ENCODE measurements around the gene NAV3.

DNA sequence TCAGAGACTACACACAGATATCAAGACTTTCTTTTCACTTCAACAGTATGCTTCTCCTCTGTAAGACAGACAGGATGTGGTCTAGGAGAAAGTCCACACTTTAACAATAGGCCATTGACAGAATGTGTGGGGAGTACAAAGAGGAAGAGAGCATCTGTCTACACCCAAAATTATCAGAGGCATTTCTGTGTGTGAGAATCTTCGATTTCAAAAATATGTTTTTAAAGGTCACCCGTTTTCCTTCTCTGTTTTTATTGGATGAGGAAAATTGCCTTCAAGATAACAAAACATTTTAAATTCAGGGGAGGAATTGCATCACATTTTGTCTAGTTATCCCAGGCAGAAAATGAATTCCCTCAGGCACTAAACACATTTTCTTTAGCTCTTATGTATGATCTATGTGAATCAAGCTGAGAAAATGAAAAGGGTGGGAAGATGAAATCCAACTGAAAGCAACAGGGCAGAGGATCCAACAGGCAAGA is 16.4 kb downstream of the NAV3 start:
- TF ChIP-seq, protein P1, sequence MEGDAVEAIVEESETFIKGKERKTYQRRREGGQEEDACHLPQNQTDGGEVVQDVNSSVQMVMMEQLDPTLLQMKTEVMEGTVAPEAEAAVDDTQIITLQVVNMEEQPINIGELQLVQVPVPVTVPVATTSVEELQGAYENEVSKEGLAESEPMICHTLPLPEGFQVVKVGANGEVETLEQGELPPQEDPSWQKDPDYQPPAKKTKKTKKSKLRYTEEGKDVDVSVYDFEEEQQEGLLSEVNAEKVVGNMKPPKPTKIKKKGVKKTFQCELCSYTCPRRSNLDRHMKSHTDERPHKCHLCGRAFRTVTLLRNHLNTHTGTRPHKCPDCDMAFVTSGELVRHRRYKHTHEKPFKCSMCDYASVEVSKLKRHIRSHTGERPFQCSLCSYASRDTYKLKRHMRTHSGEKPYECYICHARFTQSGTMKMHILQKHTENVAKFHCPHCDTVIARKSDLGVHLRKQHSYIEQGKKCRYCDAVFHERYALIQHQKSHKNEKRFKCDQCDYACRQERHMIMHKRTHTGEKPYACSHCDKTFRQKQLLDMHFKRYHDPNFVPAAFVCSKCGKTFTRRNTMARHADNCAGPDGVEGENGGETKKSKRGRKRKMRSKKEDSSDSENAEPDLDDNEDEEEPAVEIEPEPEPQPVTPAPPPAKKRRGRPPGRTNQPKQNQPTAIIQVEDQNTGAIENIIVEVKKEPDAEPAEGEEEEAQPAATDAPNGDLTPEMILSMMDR (IDR thresholded peaks at IDR 0.05) = no peak
- no peak for TF ChIP-seq POLR2A (IDR thresholded peaks at IDR 0.05)

Data from right lobe of liver (tissue), 4 donors.